H1 (cell line): Measurements from ENCODE around the gene STARD6. TPM values are rescaled to one million over a fixed set of nuclear protein-coding genes. Genes with fewer than 3 reads are reported as not detected.

Experiments used
- CTCF ChIA-PET: fragments of 300-600 bp; sonication (Branson Sonifier 250); formaldehyde crosslinking; loops from one replicate; lab custom pipeline; 2021; ENCODE audit not compliant: partially characterized antibody; lab: Charles Lee
- POLR2A ChIA-PET: fragments of 300-600 bp; sonication (Branson Sonifier 250); formaldehyde crosslinking; loops from one replicate; lab custom pipeline; 2021; ENCODE audit warnings: inconsistent platforms; ENCODE audit not compliant: partially characterized antibody; lab: Charles Lee
- DNase-seq, 2 experiments: peaks; one replicate each; pipeline versions ENCODE4 v3.0.0 to v3.0.0-alpha.2; 2010 to 2022; ENCODE audit warnings: low spot score in 2 of 2, low read depth in 1 of 2, mixed read lengths in 1 of 2
- FAIRE-seq: peaks from 2 replicates; lab custom pipeline; 2011; peaks lifted over from hg19 to GRCh38; lab: Jason Lieb, UNC
- H2AFZ ChIP-seq: 2 replicates; pipeline ENCODE4 v1.8.1; 2012; ENCODE audit warnings: low read length, inconsistent platforms
- H2AK5ac ChIP-seq: 2 replicates; pipeline ENCODE4 v1.6.1; 2013; ENCODE audit warnings: low read depth, low read length
- H2BK120ac ChIP-seq: replicated peaks from 2 replicates; pipeline ENCODE3; 2013; ENCODE audit warnings: low read depth, low read length, inconsistent platforms
- H2BK12ac ChIP-seq: 2 replicates; pipeline ENCODE4 v1.6.1; 2013; ENCODE audit warnings: low read depth, low read length
- H2BK15ac ChIP-seq: 2 replicates; pipeline ENCODE4 v1.6.1; 2013; ENCODE audit warnings: low read length
- H2BK20ac ChIP-seq: 2 replicates; pipeline ENCODE4 v1.6.1; 2013; ENCODE audit warnings: low read length
- H2BK5ac ChIP-seq: 2 replicates; pipeline ENCODE4 v1.6.1; 2013; ENCODE audit warnings: low read depth, low read length
- H3K14ac ChIP-seq: 2 replicates; pipeline ENCODE4 v1.6.1; 2013; ENCODE audit warnings: inconsistent platforms; ENCODE audit not compliant: insufficient read length
- H3K18ac ChIP-seq: 2 replicates; pipeline ENCODE4 v1.6.1; 2013; ENCODE audit warnings: low read length; ENCODE audit errors: extremely low read depth
- H3K23ac ChIP-seq: 2 replicates; pipeline ENCODE4 v1.6.1; 2013; ENCODE audit warnings: inconsistent platforms; ENCODE audit not compliant: insufficient read length
- H3K23me2 ChIP-seq: 2 replicates; pipeline ENCODE4 v1.6.1; 2013; ENCODE audit warnings: low read depth, low read length
- H3K27ac ChIP-seq: 2 replicates; pipeline ENCODE4 v1.6.1; 2011; ENCODE audit warnings: low read depth, low read length, inconsistent platforms
- H3K27me3 ChIP-seq, 4 experiments: replicated peaks in 1 of 4; 1 replicate in 1 of 4; 2 replicates in 3 of 4; pipeline versions ENCODE4 v1.6.1 to v1.8.1; 2011 to 2013; ENCODE audit warnings: low read length in 3 of 4, mild to moderate bottlenecking in 3 of 4, inconsistent platforms in 2 of 4, mixed read lengths in 2 of 4, moderate library complexity in 1 of 4; ENCODE audit not compliant: control insufficient read depth in 3 of 4, insufficient read depth in 3 of 4; ENCODE audit errors: extremely low read depth in 1 of 4
- H3K36me3 ChIP-seq, 4 experiments: 2 replicates each; pipeline versions ENCODE4 v1.6.1 to v1.8.1; 2011 to 2013; ENCODE audit warnings: mild to moderate bottlenecking in 4 of 4, low read length in 3 of 4, moderate library complexity in 2 of 4, control low read depth in 1 of 4, inconsistent platforms in 1 of 4; ENCODE audit not compliant: insufficient read depth in 4 of 4, control insufficient read depth in 2 of 4
- H3K4ac ChIP-seq: replicated peaks from 2 replicates; pipeline ENCODE3; 2013; ENCODE audit warnings: low read length, low read depth, mixed read lengths, inconsistent platforms; ENCODE audit not compliant: insufficient read length
- H3K4me1 ChIP-seq, 4 experiments: replicated peaks in 1 of 4; 1 replicate in 1 of 4; 2 replicates in 3 of 4; pipeline versions ENCODE4 v1.6.1 to v1.8.1; 2011 to 2013; ENCODE audit warnings: low read length in 3 of 4, inconsistent platforms in 2 of 4, mixed read lengths in 1 of 4; ENCODE audit not compliant: insufficient read depth in 4 of 4, control insufficient read depth in 3 of 4
- H3K4me2 ChIP-seq, 2 experiments: 2 replicates each; pipeline versions ENCODE4 v1.6.1 to v1.8.1; 2011 to 2013; ENCODE audit warnings: low read depth in 2 of 2, low read length in 2 of 2, control low read depth in 1 of 2, inconsistent platforms in 1 of 2, mild to moderate bottlenecking in 1 of 2; ENCODE audit not compliant: insufficient read depth in 1 of 2
- H3K4me3 ChIP-seq, 4 experiments: fragments of 200-600, 300-600 bp in 1 of 4; sonication (generic), shearing (Covaris generic), sonication (Bioruptor Twin) in 1 of 4; 2 replicates each; pipeline versions ENCODE4 v1.5.1 to v1.8.1; 2011 to 2016; ENCODE audit warnings: low read length in 4 of 4, low read depth in 3 of 4, control low read depth in 2 of 4, inconsistent platforms in 2 of 4, mild to moderate bottlenecking in 2 of 4, mixed read lengths in 1 of 4, moderate library complexity in 1 of 4; ENCODE audit not compliant: insufficient read depth in 2 of 4; ENCODE audit errors: extremely low read depth in 1 of 4
- H3K56ac ChIP-seq: replicated peaks from 2 replicates; pipeline ENCODE3; 2013; ENCODE audit warnings: low read depth, mild to moderate bottlenecking, mixed read lengths, low read length, inconsistent platforms; ENCODE audit not compliant: insufficient read length
- H3K79me1 ChIP-seq: 2 replicates; pipeline ENCODE4 v1.6.1; 2013; ENCODE audit warnings: low read depth, low read length, control low read depth
- H3K79me2 ChIP-seq, 2 experiments: 2 replicates each; pipeline versions ENCODE4 v1.6.1 to v1.8.1; 2012 to 2013; ENCODE audit warnings: low read length in 2 of 2, mild to moderate bottlenecking in 2 of 2, inconsistent platforms in 1 of 2; ENCODE audit not compliant: insufficient read depth in 2 of 2, control insufficient read depth in 1 of 2
- H3K9ac ChIP-seq, 4 experiments: replicated peaks in 1 of 4; 1 replicate in 1 of 4; 2 replicates in 3 of 4; pipeline versions ENCODE4 v1.6.1 to v1.8.1; 2011 to 2013; ENCODE audit warnings: low read depth in 3 of 4, low read length in 3 of 4, control low read depth in 2 of 4, mild to moderate bottlenecking in 2 of 4, moderate library complexity in 2 of 4, inconsistent platforms in 1 of 4; ENCODE audit errors: extremely low read depth in 1 of 4
- H3K9me3 ChIP-seq, 2 experiments: 2 replicates each; pipeline versions ENCODE4 v1.6.1 to v1.8.1; 2012 to 2013; ENCODE audit warnings: mild to moderate bottlenecking in 2 of 2, moderate library complexity in 2 of 2, control low read depth in 1 of 2, inconsistent platforms in 1 of 2, low read depth in 1 of 2, low read length in 1 of 2, mixed read lengths in 1 of 2; ENCODE audit not compliant: insufficient read depth in 2 of 2
- H4K20me1 ChIP-seq, 2 experiments: replicated peaks in 1 of 2; 2 replicates each; pipeline versions ENCODE3 to v1.8.1; 2011 to 2013; ENCODE audit warnings: inconsistent platforms in 2 of 2, low read length in 2 of 2, mild to moderate bottlenecking in 1 of 2; ENCODE audit not compliant: insufficient read depth in 2 of 2, control insufficient read depth in 1 of 2
- H4K5ac ChIP-seq: 2 replicates; pipeline ENCODE4 v1.6.1; 2013; ENCODE audit warnings: low read length, low read depth, mixed read lengths, inconsistent platforms; ENCODE audit not compliant: insufficient read length
- H4K8ac ChIP-seq: 2 replicates; pipeline ENCODE4 v1.8.0; 2013; ENCODE audit warnings: mild to moderate bottlenecking, moderate library complexity, low read length, inconsistent platforms; ENCODE audit not compliant: insufficient read depth; ENCODE audit errors: extremely low read depth
- H4K91ac ChIP-seq: replicated peaks from 2 replicates; pipeline ENCODE3; 2013; ENCODE audit warnings: low read length, mixed read lengths, inconsistent platforms; ENCODE audit not compliant: insufficient read length
- ASH2L ChIP-seq: fragments of 200-600, 300-600 bp; sonication (generic); IDR thresholded peaks from one replicate; pipeline ENCODE4 v1.7.1; 2017; ENCODE audit warnings: low read length
- EP300 ChIP-seq, 2 experiments: IDR thresholded peaks; 1 replicate in 1 of 2; 2 replicates in 1 of 2; pipeline ENCODE4 v1.6.1; 2011 to 2012; ENCODE audit warnings: low read depth in 2 of 2, low read length in 2 of 2, mild to moderate bottlenecking in 2 of 2, borderline replicate concordance in 1 of 2, inconsistent platforms in 1 of 2, moderate library complexity in 1 of 2
- GTF2F1 ChIP-seq: IDR thresholded peaks from 2 replicates; pipeline ENCODE4 v1.6.1; 2012; ENCODE audit warnings: low read depth, low read length, improper control_type of control experiment, borderline replicate concordance
- TAF1 ChIP-seq: IDR thresholded peaks from 2 replicates; pipeline ENCODE4 v1.6.1; 2011; ENCODE audit warnings: mild to moderate bottlenecking, low read depth, low read length
- WGBS, 2 experiments: shearing (Covaris generic) in 1 of 2; methylation state at CpG; one replicate each; pipeline versions ENCODE4 v1.1.6 to v1.1.7; 2013 to 2015; ENCODE audit warnings: low lambda C conversion rate in 2 of 2, mixed read lengths in 2 of 2, inconsistent platforms in 1 of 2, low coverage in 1 of 2, missing lambda C conversion rate in 1 of 2; ENCODE audit not compliant: insufficient replicate concordance in 2 of 2, insufficient coverage in 1 of 2, insufficient read length in 1 of 2; ENCODE audit errors: extremely low coverage in 1 of 2, missing lambda C conversion rate in 1 of 2; 5-methylcytosine and 5-hydroxymethylcytosine counted together
- polyA plus RNA-seq, 7 experiments: library from polyadenylated mRNA; depleted of rRNA in 3 of 7; stranded (reverse) in 5 of 7; unstranded in 2 of 7; fragments of >200 nt in 5 of 7; fragments of 200-250 nt in 2 of 7; gene quantifications; 1 replicate in 5 of 7; 2 replicates in 1 of 7; 4 replicates in 1 of 7; pipeline versions ENCODE4 v1.2.1 to v1.2.3, GENCODE V29; 2011 to 2013; ENCODE audit warnings: missing spikeins in 2 of 7, mixed read lengths in 2 of 7
- total RNA-seq: library from RNA; stranded (reverse); fragmentation: NEBNext Ultra II Directional; extraction: Animal tissue kit (Norgen Biotek cat#: 25700); gene quantifications from 2 replicates; pipeline ENCODE4 v1.2.1, GENCODE V29; 2021

The STARD6 gene
- total and polyA plus RNA-seq, 2 of the 8 experiments (the other 6 are each of a cell fraction or from before 2014, with no cell fraction given), result not detected

GRCh38 chr18:54388203-54389142 lies 30.8 kb upstream of the STARD6 start:
- Histone ChIP-seq H3K79me1 (no peaks in the 10 kb centered on the region), H4K8ac (no peak overlapping the region), H3K14ac (no peak overlapping the region), H2BK120ac (peak overlapping the region; percentile 73), H3K23ac (no peak overlapping the region), H3K36me3 (no peaks in the 10 kb centered on the region; a peak in 1 of 8 replicates), H4K91ac (peak overlapping the region; percentile 71), H3K9me3 (no peaks in the 10 kb centered on the region; a peak in 1 of 4 replicates), H4K5ac (no peak overlapping the region), H2AFZ (no peak overlapping the region), H3K18ac (peak overlapping the region; percentile 51; the same call in 1 of the 2 replicates), H2BK5ac (peak overlapping the region; percentile 8; the same call in 1 of the 2 replicates), H2BK12ac (no peak overlapping the region), H3K4ac (no peak overlapping the region), H3K79me2 (no peaks in the 10 kb centered on the region), H3K4me2 (peak overlapping the region; percentile 4 to 31; a peak in 1 of 4 replicates), H3K23me2 (no peaks in the 10 kb centered on the region), H2BK15ac (no peak overlapping the region), H2BK20ac (0 out of 2 replicates have a peak overlapping the region, but pooled peaks have one; percentile 74), H3K56ac (no peak overlapping the region), H3K27ac (peak overlapping the region; percentile 35; the same call in 1 of the 2 replicates), H4K20me1 (no peaks in the 10 kb centered on the region), H3K9ac (no peak overlapping the region), H2AK5ac (no peak overlapping the region), H3K4me3 (peak overlapping the region in 1 of 4 experiments; percentile 1; a peak in 1 of 8 replicates), H3K4me1 (peaks cover 0 to 9% (median 5%) of the 10 kb centered on the region in 4 experiments; a peak in 4 of 7 replicates), H3K27me3 (no peaks in the 10 kb centered on the region)
- 63% methylated on average over 6 of the region's 6 CpGs; no CpG with 5 or more reads in 1 of the 2 experiments for WGBS, 2 experiments
- POLR2A ChIA-PET, result interaction anchor here (0.6 to 1.6 kb wide), 3 partner anchors 10 to 141 kb away, joined by 3 to 4 read pairs (median 3); no protein-coding TSS in a partner anchor
- DNase-seq (peak; percentile 55 to 70), FAIRE-seq (peak; percentile 66)
- CTCF ChIA-PET, result interaction anchor here (1.6 to 1.8 kb wide), 2 partner anchors 31 to 283 kb away, joined by 5 to 8 read pairs; partner anchors contain the start of genes C18orf54 and STARD6
- TF ChIP-seq GTF2F1 (no peak), TAF1 (peak; percentile 57), ASH2L (peak; percentile 81), EP300 (IDR thresholded peaks at IDR 0.05; ENCODE audit: borderline replicate concordance in 1 of 2, low read depth in 2 of 2, low read length in 2 of 2) (peak in 1 of 2 experiments; percentile 91; a peak in 2 of 3 replicates)
